Femur (tissue), 1 donor: Measurements from ENCODE around the gene ZDHHC13.
"Not testable (repeated sequence)": the region's sequence is repeated elsewhere in the genome, so short reads cannot be mapped to it uniquely, and the experiment has no call there.

Source experiments
- DNase-seq: peaks from one replicate; pipeline ENCODE4 v3.0.0-alpha.2; 2017

Gene ZDHHC13

DNA sequence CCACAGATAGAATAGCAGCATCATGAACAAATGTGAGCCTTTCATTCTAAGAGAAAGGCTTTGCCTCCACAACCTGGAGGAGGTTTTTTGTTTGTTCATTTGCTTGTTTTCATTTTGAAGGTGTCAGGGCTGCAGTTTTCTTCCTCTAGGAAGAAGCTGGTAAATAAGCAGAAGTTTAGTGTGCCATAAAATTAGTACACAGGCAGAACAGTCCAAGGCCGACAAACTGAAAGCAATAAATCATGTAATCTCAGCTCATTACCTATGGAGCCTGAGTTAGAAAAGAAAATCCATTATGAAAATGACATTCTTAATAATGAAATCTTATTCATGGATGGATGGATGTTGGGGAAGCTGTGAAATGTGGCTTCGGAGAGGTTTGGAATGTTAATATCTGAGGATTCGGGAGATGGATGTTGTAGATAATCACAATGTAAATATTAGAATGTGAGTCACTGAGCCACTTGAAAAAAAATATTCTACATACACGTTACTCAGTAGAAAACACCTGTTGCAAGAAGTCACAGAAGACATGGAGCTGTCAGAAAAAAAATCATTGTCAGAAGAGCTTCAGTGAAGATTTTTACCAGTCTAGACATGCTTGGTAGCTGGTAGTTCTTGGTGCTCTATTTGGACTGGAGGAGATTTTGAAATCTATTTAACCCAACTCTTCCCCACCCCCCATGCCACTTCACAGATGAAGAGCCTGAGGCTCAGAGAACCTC lies 15.0 kb upstream of the ZDHHC13 start:
- DNase-seq = no peak

DNA sequence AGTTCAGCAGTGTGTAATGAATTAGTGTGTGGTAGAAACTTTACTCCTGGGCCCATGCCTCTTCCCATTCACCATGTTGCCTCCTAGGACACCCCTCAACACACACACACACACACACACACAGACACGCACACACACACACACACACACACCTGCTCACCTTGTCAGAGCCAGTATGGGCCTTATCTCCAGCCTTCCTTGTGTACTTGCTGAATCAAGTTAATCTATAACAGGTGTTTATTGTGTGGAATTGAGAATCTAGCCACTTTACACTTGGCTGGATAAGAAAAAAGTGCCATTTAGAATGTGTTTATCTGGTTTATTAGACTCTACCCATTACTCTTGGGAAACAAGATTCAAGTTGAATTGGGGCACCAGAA lies 14.5 kb upstream of the ZDHHC13 start:
- no peak for DNase-seq

DNA sequence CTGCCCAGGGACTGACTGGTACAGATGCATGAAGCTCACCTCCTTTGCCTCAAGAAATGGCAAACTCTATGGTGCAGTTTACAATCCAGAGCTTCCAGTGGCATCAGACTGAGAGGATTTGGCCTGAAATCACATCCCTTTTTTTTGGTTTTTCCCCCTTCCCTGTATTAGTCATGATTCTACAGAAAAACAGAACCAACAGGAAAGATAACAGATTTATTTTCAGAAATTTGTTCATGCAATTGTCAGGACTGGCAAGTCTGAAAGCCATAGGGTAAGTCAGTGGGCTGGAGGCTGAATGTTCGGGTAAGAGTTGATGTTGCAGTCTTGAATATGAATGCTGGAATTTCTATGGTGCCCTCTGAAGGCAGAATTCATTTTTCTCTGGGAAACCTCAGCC lies 12.0 kb upstream of the ZDHHC13 start:
- DNase-seq = no peak

DNA sequence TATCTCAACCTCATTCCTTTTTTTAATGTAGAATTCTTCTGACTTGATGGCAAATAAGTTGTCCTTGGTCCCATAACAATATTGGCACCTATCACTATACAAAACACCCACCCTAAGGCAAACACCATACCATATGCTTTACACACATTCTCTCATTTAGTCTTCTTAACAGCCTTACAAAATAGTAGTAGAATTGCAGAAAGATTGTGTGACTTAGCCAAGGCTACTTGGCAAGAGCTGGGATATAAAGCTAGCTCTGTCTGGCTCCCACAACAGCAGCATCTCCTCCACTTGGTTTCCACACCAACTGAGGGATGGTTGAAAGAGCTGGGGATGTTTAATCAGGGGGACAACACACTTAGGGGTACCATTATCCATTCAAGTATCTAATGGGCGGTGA lies 9.8 kb upstream of the ZDHHC13 start:
- DNase-seq = no peak

DNA sequence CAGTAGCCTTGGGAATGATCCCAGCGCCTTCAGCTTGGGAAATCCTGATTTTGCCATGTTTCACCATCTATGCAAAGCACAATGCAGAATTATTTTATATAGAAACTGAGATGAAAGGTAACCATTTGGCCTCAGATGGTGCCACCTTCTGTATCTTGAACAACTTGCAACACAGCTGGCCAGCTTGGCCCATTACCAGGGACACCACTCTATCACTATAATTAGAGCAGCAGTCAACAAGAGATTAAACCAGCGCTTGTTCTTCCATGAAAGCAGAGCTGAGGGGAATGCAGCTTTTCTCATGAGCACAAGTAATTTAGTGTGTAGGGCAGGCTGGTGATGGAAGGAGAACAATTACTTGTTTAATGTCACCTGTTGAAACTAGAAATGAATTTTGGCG lies 6.7 kb upstream of the ZDHHC13 start:
- peak; percentile 35 for DNase-seq

DNA sequence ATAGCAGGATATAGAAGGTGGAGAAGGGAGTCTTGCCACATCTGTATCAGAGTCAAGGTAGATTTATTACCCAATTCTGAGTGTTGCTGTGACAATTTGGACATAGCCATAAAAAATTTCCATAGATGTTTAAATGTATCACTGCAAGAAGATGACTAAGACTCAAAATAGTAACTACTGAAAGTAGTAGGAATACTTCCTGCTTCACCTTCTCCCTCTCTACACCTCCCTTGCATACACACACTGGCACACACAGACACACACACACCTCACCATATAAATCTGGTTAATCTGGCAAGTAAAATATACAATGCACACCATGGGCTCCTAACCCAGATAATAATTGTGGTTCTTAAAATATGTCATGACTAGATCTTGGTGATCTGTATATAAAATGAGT lies 5.2 kb upstream of the ZDHHC13 start:
- DNase-seq = no peak

DNA sequence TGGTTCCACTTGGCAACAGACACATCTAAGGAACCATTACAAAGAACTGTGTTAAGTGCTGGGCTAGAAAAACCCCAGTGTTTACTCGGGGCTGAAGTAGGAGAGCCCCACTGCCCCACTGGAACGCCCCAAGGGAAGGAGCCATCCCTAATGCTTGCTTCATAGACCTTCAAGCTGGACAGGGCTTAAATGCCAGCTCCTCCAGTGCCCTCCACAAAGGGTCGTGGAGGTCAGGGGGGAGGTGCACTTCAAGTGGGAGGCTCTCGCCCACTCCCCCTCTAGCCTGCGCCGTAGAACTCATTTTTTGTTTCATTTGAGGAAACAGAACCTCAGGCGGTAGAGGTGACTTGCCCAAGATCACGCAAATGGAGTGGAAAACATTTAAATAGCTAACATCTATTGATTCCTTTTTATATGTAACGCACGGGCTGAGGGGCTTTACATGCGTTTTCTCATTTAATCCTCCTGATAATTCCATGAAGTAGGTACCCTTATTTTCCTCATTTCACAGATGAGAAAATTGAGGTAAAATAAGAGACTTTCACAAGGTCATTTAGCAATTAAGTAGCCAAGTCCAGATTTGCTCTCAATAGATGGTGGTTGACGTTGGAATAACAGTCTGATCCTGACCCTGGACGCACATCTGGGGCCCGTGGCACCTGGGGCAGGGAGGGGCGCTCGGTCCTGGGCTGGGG lies 545 bp upstream of the ZDHHC13 start:
- DNase-seq = no peak

DNA sequence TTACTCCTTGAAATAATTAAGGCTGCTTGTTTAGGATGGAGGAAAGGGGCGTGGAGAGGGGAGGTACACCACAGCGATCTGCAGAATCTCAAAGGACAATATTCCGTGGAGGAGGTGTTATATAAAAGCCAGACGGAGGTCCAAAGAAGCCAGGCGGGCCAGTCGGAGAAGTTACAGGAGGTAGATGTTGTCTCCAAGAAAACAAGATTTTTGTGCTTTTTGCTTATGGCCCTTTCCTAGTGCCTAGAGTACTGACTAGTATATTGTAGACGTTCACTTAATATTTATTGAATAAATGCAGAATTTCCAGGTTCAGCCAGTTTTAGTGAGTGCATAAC lies 761 bp downstream of the ZDHHC13 start:
- no peak for DNase-seq

DNA sequence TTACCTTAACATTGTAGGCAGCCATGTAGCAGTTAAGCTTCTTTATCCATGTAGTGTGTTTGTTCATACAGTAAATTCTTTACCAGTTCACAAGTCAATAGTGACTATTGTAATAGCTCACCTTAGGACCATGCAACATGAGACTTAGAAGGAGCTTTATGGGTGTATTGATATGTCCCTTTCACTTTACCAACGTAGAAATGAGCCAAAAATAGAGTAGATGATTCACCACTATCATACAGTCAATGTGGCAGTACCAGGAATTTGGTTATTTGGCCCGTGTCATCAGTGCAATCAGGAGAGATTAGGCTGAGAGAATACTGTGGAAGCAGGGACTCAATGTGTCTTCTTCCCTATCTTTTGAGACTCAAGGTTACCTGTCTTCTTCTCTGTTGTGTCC lies 4.7 kb downstream of the ZDHHC13 start:
- no peak for DNase-seq

DNA sequence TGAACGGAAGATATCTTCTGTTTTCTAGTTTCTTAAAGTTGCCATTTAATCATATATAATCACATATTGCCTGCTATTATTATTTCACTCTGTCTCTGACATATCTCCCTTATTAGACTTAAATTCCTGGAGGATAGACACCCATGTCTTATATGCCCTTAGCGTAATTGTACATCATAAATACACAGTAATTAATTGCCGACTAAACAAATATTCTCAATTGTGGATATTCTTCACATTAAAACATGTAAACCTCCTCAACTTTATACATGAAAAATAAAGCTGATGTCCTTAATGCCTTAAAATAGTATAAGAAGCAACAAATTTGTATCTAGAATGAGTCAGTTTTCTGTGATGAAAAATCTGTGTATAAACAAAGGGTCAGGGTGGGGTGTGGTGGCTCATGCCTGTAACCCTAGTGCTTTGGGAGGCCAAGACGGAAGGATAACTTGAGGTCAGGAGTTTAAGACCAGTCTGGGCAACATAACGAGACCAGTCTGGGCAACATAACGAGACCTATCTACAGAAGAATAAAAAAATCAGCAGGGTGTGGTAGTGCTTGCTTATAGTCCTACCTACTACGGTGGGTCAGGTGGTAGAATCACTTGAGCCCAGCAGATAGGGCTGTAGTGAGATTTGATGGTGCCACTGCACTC lies 6.1 kb downstream of the ZDHHC13 start:
- DNase-seq = no peak

DNA sequence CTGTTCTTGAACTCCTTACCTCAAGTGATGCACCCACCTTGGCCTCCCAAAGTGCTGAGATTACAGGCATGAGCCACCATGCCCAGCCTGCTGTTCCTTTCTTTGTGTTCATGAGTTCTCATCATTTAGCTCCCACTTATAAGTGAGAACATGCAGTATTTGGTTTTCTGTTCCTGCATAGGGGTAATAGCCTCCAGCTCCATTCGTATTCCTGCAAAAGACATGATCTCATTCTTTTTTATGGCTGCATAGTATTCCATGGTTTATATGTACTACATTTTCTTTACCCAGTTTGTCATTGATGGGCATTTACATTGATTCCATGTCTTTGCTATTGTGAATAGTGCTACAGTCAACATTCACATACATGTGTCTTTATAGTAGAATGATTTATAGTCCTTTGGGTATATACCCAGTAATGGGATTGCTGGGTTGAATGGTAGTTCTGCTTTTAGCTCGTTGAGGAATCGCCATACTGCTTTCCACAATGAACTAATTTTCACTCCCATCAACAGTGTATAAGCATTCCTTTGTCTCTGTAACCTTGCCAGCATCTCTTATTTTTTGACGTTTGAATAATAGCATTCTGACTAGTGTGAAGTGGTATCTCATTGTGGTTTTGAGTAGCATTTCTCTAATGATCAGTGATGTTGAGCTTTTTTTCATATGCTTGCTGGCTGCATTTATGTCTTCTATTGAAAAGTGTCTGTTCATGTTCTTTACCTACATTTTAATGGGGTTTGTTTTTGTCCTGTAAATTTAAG lies 9.8 kb downstream of the ZDHHC13 start:
- not testable (repeated sequence) for DNase-seq

DNA sequence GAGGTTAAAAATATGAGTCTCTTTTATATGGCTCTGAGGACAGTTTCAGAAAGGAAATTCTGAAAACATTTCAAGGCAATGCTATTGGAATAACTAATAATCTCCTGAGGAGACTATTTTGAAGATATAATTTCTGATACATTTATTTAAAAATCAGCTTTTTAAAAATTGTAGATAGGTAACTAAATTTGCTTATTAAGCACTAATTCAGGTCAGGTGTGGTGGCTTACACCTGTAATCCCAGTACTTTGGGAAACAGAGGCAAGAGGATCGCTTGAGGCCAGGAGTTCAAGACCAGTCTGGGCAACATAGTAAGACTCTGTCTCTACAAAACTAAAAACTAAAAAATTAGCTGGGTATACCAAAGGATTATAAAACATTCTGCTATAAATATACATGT lies 17.0 kb downstream of the ZDHHC13 start:
- DNase-seq = no peak

DNA sequence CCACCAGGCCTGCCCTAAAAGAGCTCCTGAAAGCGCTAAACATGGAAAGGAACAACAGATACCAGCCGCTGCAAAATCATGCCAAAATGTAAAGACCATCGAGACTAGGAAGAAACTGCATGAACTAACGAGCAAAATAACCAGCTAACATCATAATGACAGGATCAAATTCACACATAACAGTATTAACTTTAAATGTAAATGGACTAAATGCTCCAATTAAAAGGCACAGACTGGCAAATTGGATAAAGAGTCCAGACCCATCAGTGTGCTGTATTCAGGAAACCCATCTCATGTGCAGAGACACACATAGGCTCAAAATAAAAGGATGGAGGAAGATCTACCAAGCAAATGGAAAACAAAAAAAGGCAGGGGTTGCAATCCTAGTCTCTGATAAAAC lies 19.9 kb downstream of the ZDHHC13 start:
- not testable (repeated sequence) for DNase-seq

DNA sequence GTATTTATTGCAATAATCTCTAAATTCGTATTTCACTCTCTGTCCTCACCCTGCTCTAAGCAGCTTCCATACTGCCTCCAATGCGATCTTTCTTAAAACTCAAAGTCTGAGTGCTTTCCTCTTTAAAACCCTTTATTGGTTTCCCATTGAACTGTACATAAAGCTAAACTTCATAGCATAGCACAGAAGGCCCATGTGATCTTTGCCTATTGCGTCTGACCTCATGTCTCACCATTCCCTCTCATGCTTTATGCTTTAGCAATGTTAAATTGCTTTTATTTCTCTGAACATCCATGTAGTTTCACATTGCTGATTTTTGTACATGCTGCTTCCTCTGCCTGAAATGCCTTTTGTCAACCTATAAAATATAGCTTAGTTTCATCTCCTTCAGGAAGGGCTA lies 28.4 kb downstream of the ZDHHC13 start:
- DNase-seq = no peak

DNA sequence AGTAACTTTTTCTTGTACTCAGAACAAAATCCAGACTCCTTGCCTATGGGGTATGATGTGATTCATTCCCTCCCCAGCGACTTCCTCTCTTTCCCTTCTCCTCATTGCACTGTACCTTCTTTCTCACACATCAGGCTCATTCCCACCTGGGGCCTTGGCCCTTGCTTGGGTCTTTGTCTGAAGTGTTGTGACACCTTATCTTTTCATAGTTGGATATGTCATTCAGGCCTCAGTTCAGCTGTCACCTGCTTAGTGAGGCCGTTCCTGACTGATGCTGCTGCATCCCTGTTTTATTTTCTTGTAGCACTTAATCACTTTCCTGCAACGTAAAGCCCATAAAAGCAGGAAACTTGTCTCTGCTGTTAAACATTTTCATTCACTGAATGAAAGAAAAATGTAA lies 39.9 kb downstream of the ZDHHC13 start:
- no peak for DNase-seq

DNA sequence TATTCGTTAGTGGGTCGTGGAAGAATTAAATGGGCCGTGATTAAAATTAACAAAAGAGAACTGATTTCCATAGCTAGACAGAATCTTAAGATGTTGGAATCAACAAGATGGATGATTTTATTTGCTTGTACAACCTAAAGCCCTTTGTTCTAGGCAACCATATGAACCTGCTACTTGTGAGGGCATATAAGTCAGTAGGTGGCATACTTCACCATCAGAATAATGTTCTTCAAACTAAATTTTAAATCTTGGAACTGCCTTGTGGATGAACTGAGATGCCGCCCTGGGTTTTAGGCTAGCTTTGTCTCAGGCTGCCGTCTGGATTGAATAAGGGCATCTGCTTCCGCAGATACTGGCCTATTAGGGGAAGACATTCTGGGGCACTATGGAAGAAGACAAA lies 43.9 kb downstream of the ZDHHC13 start:
- no peak for DNase-seq

DNA sequence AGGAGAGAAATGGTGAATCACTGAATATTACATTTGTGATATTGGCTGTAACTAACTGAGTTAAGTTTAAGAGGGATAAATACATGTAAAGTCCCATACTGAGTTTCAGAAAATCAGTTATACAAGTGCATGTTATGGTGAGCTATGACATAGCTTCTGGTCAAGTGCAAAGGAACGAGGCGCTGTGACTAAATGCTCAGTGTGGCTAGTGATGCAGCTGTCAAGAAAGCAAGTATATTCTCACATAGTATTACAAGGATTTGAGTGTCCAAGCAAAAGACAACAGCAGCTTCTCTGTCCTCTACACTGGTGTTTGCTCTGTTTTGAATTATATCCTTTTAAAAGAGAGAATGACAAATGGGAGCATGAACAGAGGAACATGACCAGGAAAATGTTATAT lies 44.7 kb downstream of the ZDHHC13 start:
- DNase-seq = no peak

DNA sequence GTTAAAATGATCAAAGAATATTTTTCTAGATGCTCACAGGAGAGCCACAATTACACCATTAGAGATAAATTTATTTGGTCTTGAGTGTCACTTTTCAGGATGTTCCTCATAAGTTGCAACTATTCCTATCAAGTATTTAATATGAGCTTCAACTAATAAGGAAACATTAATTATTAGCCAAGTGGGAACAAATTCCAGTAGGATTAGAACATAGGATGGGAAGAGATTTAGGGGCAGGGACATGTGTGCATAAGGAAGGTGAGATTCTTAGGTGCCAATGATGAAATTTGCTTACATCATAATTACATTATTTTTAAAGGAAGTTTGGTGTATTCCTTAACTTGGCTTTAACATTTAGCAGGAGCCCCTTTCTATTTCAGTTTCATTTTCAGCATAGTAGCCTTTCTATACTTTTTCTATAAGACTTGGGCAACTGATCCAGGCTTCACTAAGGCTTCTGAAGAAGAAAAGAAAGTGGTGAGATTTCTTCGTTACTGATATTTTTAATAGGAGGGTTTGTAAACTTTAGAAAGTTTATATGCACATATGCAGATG lies 46.1 kb downstream of the ZDHHC13 start:
- DNase-seq = no peak

DNA sequence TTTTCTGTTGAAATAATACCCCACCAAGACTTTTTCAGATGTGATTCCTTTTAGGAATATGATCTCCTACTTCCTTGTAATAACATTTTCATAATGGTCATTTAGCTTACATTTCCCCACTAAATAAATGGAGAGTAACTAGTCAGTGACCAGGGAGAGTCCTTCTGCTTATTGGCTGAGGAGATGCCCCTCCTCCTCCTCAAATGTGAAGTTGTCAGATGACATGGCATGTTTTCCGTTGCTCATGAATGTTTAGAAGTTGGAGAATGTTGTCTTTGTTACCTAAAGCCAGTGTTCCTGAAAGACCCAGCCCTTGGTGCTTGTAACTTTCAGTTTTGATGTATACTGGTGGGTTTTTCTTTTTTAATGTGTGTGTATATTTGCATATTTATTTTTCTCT lies 46.6 kb downstream of the ZDHHC13 start:
- DNase-seq = no peak

DNA sequence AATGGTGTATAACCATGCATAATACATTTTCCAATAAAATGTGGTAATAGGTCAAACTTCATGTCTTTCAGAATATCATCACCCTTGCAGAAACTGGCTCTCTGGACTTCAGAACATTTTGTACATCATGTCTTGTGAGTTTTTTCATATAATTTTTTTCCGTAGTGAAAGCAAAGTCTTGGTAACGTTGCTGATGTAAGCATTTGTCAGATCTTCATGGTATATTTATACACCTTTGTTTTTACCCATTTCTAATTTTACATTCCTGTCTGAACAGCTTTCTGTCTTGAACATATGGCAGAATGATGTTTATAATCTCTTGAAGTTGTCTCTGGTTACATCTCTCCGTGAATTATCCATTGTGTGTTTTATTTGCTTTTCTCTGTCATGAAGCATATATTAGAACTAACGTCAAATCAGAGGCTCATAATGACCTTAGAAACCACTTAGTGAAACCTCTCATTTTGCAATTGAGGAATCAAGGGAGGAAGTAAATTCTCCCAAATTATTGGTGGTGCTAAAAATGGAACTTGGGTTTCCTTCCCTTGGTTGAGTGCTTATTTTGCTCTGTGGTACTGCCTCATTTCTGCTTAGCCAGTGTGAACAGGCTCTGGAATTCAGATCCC lies 47.4 kb downstream of the ZDHHC13 start:
- no peak for DNase-seq

DNA sequence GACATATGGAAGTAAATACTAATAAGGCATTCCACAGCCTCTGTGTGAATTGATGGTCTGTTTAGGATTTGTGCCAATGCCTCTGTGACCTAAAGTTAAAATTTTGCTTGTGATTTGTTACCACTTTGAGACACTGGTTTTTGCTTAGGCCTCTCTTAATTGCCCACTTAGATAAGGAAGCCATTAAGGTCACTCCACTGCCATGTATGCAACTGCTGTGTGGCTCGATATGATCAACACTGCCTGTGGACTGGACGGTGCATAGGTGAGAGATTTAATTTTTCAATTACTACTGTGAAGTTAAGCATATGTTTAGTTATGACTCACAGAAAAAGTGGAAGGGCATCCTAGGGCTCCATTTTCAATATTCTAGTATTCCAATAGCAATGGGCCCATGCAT lies 47.9 kb downstream of the ZDHHC13 start:
- DNase-seq = no peak

DNA sequence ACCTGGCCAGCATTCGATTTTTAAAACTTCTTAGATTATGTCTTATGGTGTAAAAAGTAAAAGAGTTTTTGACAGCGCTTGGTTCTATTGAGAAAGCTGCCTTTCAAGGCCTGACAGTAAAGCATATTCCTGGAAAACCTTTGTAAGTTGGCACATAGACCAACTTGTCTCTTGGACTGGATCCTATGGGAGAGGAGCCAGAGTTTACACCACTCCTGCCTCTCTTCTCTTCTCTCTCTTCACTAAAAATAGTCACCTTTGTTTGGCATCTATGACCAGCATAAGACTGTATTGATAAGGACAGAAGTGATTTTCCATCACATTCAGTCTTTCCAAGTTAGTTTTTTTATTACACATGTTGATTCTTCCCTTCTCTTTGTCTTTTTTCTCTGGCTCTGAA lies 51.1 kb downstream of the ZDHHC13 start:
- DNase-seq = no peak
